ENCODE data around the gene MAST3.

Gene MAST3

GRCh38 chr19:18159810-18160209 lies 62.2 kb downstream of the MAST3 start:
- no peak for DNase-seq (ENCODE audit: low spot score)

DNA sequence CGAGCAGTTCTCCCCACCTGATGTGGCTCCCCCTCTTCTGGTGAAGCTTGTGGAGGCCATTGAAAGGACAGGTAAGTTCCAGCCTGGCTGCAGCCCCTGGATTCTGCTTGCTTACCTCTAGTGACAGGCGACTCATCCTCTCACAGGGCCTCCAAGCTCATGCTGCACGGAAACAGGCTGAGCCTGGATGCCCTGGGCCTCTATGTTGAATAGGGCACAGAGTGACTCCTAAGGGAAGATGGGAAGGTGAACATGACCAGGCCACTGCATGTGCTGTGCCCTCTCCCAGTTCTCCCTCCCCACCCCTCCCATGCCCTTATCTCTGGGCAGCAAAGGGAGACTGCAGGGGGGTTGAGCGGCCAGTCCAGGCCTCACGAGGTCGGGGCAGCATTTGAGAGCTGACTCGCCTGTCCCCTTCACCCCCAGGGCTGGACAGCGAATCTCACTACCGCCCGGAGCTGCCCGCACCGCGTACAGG lies 63.0 kb downstream of the MAST3 start:
- DNase-seq (ENCODE audit: low spot score) = no peak

GRCh38 chr19:18160971-18161635 lies 63.5 kb downstream of the MAST3 start:
- peak; percentile 81 for DNase-seq (ENCODE audit: low spot score)

GRCh38 chr19:18161636-18162002 lies 64.0 kb downstream of the MAST3 start:
- no peak for DNase-seq (ENCODE audit: low spot score)

DNA sequence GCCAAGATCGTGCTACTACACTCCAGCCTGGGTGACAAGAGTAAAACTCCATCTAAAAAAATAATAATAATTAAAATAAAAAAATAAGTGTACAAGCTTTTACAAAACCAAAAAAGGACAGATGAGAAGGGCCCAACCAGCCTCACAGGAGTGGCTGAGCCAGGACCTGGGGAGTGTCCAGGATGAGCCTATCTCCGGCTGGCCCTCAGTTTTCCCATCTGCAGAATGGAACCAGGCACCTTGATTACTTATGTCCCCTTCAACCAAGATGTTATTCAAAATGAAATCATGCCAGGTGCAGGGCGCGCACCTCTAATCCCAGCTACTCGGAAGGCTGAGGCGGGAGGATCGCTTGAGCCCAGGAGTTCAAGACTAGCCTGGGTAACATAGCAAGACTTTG lies 66.5 kb downstream of the MAST3 start:
- no peak for DNase-seq (ENCODE audit: low spot score)

DNA sequence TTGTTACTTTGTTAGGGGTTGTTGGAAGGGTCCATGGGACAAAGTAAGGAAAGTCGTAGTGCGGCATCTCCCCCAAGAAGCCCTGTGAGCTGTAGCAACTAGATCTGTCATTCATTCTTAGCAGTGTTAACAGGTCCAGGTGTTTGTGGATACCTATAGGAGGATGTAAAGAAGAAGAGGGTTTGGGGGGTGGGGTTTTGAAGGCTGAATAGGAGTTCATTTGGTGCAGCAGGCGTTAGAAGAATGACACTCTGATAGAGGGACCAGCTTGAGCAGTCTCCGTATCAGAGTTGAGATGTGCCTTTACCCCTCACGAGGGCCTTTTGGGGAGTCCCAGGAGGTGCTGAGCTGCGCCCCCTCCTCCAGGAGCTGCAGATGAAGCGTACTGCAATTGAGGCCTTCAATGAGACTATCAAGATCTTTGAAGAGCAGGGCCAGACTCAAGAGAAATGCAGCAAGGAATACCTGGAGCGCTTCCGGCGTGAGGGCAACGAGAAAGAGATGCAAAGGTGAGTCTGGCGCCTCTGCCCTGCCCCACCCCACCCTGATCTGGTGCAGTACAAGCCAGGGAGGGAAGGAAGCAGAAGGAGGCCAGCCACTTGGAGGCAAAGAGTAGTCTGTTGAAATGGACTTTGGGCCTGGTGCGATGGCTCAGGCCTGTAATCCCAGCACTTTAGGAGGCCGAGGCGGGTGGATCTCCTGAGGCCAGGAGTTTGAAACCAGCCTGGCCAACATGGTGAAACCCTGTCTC lies 68.4 kb downstream of the MAST3 start:
- no peak for DNase-seq (ENCODE audit: low spot score)

- no peak for DNase-seq (ENCODE audit: low spot score)
Observed at GRCh38 chr19:18167011-18167410, 69.4 kb downstream of the MAST3 start.

- DNase-seq (ENCODE audit: low spot score) = no peak
Observed at GRCh38 chr19:18167975-18168645, 70.5 kb downstream of the MAST3 start.

DNA sequence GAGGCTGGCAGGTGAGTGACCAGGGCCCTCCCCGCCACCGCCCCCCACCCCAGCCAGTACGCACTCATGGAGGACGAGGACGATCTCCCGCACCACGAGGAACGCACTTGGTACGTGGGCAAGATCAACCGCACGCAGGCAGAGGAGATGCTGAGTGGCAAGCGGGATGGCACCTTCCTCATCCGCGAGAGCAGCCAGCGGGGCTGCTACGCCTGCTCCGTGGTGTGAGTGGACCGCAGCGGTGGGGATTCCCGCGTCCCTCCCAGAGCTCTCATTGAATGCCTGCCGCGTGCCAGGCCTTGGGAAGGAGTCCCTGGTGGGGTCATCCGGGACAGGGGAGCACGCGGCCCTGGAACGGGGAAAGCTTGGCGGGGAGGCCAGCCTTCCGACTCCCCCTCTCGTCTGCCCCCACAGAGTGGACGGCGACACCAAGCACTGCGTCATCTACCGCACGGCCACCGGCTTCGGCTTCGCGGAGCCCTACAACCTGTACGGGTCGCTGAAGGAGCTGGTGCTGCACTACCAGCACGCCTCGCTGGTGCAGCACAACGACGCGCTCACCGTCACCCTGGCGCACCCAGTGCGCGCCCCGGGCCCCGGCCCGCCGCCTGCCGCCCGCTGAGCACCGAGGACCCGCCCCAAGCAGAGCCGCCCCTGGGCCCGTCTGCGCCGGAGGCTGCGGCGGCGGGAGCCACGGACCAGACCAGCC lies 71.2 kb downstream of the MAST3 start:
- DNase-seq (ENCODE audit: low spot score) = no peak

DNA sequence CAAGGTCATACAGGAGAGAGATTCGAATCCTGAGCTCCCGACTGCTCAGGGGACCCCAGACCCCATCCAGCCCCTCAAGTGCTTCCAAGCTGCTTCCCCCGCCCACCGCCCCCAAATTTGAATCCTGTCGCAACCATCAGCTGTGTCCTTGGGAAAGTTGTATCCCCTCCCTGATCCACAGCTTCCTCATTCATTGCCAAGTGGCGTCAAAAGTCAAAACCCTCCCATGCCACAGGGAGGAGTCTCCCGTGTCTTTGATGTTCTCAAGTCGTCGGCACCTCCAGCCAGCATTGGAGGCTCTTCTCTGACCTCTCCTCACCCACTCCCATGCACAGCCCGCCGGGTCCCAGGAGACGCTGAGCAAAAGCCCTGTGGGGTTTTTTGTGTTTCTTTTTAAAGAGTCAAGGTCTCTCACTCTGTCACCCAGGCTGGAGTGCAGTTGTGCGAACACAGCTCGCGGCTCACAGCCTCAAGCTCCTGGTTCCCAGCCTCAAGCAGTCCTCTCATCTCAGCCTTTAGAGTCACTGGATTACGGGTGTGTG lies 73.2 kb downstream of the MAST3 start:
- DNase-seq (ENCODE audit: low spot score) = no peak

GRCh38 chr19:18171605-18172327 lies 74.2 kb downstream of the MAST3 start:
- DNase-seq (ENCODE audit: low spot score) = no peak

- DNase-seq (ENCODE audit: low spot score) = no peak
Observed at GRCh38 chr19:18172331-18173053, 74.9 kb downstream of the MAST3 start.

DNA sequence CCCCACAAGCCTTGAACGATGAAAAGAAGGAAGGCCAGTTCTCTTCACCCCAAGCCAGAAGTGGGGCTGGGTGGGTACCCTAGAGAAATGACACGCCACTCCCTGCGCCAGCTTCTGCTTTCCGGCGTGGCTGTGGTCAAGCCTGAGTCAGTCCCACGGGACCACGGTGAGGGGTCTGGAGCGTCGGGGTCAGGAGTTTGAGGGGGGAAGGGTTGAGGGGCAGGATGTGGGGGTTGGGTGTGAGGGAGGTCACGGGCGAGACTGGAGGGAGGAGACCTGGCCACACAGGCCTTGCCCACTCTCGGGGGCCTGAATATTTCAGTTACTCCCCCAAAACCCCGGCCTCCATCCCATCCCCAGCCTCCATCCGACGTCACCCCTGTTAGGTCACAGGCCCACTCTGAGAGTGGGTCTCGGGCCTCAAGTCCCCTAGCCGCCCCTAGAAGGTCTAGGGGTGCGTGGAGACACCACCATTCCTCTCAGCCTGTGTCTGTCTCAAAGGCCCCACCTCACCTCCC lies 75.5 kb downstream of the MAST3 start:
- DNase-seq (ENCODE audit: low spot score) = no peak

GRCh38 chr19:18173572-18174288 lies 76.2 kb downstream of the MAST3 start, which contains the start of gene IFI30:
Gene IFI30 (plus strand): TSS chr19:18173813. CDS start chr19:18173842, 29 bp downstream.
- DNase-seq (ENCODE audit: low spot score) = peak; percentile 69

GRCh38 chr19:18174983-18175382 lies 77.4 kb downstream of the MAST3 start:
- no peak for DNase-seq (ENCODE audit: low spot score)

GRCh38 chr19:18176367-18177310 lies 79.1 kb downstream of the MAST3 start:
- no peak for DNase-seq (ENCODE audit: low spot score)

DNA sequence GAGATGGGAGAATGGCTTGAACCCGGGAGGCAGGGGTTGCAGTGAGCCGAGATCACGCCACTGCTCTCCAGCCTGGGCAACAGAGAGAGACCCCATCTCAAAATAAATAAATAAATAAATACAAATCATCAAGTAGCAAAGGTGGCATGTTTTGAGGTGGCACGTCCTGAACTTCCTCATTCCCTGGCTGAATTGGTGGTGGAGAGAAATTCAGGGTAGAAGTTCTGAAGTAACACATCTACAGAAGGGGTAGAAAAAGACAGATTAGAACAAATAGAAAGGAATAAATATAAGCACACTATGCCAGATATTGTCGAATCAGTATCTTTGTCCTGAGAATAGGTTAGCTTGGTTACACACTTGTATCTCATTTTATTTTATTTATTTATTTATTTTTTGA lies 82.4 kb downstream of the MAST3 start:
- no peak for DNase-seq (ENCODE audit: low spot score)

DNA sequence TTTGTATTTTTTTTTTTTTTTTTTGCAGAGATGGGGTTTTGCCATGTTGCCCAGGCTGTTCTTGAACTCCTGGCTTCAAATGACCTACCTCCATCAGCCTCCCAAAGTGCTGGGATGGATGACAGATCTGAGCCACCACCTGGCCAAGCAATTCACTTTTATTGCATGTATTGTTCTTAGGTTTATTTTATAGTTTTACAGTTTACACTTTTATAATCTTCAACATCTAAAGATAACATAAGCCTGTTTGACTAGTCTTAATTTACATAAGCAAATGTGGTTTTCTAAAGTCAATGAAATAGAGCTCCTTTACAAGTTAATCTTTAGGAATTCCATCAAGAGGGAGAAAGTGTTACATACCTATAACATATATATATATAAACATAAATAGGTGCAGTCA lies 86.0 kb downstream of the MAST3 start:
- no peak for DNase-seq (ENCODE audit: low spot score)

DNA sequence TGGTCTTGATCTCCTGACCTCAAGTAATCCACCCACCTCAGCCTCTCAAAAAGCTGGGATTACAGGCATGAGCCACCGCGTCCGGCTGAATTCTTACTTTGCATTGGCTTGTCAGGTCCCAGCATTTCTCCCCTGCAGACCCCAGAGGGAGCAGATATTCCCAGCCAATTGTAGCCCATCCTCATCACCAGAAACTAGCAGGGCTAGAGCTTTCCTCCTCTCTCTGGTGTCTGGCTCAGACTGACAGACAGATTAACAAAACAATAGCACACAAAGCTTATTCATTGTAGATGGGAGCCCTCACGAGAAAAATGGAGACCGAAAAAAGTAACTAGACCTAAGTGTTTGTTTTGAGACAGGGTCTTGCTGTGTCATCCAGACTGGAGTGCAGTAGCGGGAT lies 88.0 kb downstream of the MAST3 start:
- no peak for DNase-seq (ENCODE audit: low spot score)

All from left forelimb (tissue), 1 donor.